Activated CD4-positive, alpha-beta T cell treated with anti-CD3 and anti-CD28 coated beads, Interleukin-10, Interleukin-2, amounts not matched to agents 100 ng/mL and 50 ng/mL, durations not matched to agents 16 hours and 8 hours (primary cell): Measurements from ENCODE around the gene ELFN1.
"Not testable (repeated sequence)": the region's sequence is repeated elsewhere in the genome, so short reads cannot be mapped to it uniquely, and the experiment has no call there.

ENCODE experiments used
- DNase-seq: peaks from one replicate; pipeline ENCODE4 v3.0.0-alpha.2; 2020

The ELFN1 gene

GRCh38 chr7:1713502-1714484 lies 43.7 kb downstream of the ELFN1 start:
- no peak for DNase-seq

GRCh38 chr7:1714583-1715330 lies 44.7 kb downstream of the ELFN1 start:
- DNase-seq = no peak

GRCh38 chr7:1715331-1715625 lies 45.2 kb downstream of the ELFN1 start:
- DNase-seq = no peak

- no peak for DNase-seq
Measured at GRCh38 chr7:1715671-1716074, 45.6 kb downstream of the ELFN1 start.

- DNase-seq = no peak
Measured at GRCh38 chr7:1716263-1717094, 46.4 kb downstream of the ELFN1 start.

GRCh38 chr7:1717095-1717483 lies 47.0 kb downstream of the ELFN1 start:
- DNase-seq = no peak

GRCh38 chr7:1717903-1718676 lies 48.0 kb downstream of the ELFN1 start:
- no peak for DNase-seq

- DNase-seq = not testable (repeated sequence)
Measured at GRCh38 chr7:1718850-1719249, 48.8 kb downstream of the ELFN1 start.

- DNase-seq = not testable (repeated sequence)
Measured at GRCh38 chr7:1719256-1719655, 49.2 kb downstream of the ELFN1 start.

GRCh38 chr7:1719913-1720312 lies 49.8 kb downstream of the ELFN1 start:
- no peak for DNase-seq

- no peak for DNase-seq
Measured at GRCh38 chr7:1720326-1720725, 50.2 kb downstream of the ELFN1 start.

- DNase-seq = no peak
Measured at GRCh38 chr7:1721047-1721690, 51.1 kb downstream of the ELFN1 start.

GRCh38 chr7:1723254-1723653 lies 53.2 kb downstream of the ELFN1 start:
- no peak for DNase-seq

GRCh38 chr7:1724118-1724910 lies 54.2 kb downstream of the ELFN1 start:
- no peak for DNase-seq

GRCh38 chr7:1725199-1725690 lies 55.2 kb downstream of the ELFN1 start:
- DNase-seq = no peak

- DNase-seq = no peak
Measured at GRCh38 chr7:1725766-1726630, 55.9 kb downstream of the ELFN1 start.

GRCh38 chr7:1727079-1727478 lies 57.0 kb downstream of the ELFN1 start:
- no peak for DNase-seq

GRCh38 chr7:1727812-1728570 lies 57.9 kb downstream of the ELFN1 start:
- DNase-seq = no peak

- no peak for DNase-seq
Measured at GRCh38 chr7:1729183-1729582, 59.1 kb downstream of the ELFN1 start.
